Measurements from ENCODE around the gene LBH.

Gene LBH

GRCh38 chr2:30300456-30301221, 69.3 kb downstream of the LBH start:
- DNase-seq (ENCODE audit: low read depth in 2 of 3, low spot score in 2 of 3): no peak

- no peak for DNase-seq (ENCODE audit: low read depth in 2 of 3, low spot score in 2 of 3)
These were observed 70.2 kb downstream of the LBH start for GRCh38 chr2:30301551-30301950.

DNA sequence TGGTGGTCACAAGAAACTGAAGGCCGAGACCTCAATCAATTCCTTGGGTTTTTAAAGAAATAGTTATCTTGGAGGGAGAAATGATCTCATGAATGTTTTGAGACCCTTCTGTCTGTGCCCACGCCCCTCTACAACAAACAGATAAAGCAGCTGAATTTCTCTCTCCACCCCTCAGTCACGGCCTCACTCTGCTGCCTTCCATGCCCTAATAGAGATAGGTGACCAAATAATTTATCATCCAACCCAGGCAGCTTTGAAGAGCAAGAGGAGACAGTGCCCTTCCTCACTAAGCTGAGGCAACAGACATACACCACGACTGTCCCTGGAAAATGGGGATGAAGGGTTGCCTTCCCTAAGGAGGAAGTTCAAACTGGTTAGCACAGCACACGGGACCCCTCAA, 71.2 kb downstream of the LBH start:
- no peak for DNase-seq (ENCODE audit: low read depth in 2 of 3, low spot score in 2 of 3)

DNA sequence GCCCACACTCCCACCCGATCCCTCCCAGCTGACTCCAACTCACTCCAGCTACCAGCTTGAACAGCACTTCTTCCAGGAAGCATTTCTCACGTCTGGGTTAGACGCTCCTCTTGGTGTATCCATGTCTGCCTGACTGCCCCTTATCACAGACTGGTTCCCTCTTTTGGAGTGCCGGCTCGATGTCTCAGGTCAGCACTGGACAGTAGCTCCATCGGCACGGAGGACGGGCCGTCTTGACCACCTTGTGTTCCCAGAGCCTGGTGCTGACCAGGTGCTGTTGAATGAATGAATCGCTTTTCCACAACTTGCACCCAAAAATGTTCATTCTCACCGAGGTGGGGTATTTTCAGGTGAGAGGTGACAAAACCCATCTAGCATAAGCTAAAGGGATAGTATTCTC, 71.8 kb downstream of the LBH start:
- no peak for DNase-seq (ENCODE audit: low read depth in 2 of 3, low spot score in 2 of 3)

GRCh38 chr2:30305235-30305634, 73.9 kb downstream of the LBH start:
- no peak for DNase-seq (ENCODE audit: low read depth in 2 of 3, low spot score in 2 of 3)

GRCh38 chr2:30306522-30306921, 75.2 kb downstream of the LBH start:
- DNase-seq (ENCODE audit: low read depth in 2 of 3, low spot score in 2 of 3): no peak

DNA sequence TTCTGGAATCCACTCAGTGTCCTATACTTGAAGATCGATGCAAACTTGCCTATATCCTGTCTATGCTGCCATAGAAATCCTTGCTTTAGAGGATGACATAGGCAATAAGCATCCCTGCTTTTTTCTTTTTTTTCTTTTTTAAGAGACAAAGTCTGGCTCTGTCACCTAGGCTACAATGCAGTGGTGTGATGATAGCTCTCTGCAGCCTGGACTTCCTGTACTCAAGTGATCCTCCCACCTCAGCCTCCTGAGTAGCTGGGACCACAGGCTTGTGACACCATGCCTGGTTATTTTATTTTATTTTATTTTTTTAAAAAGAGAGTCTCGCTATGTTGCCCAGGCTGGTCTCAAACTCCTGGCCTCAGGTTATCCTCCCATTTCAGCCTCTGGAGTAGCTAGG, 76.9 kb downstream of the LBH start:
- no peak for DNase-seq (ENCODE audit: low read depth in 2 of 3, low spot score in 2 of 3)

All from activated CD8-positive, alpha-beta memory T cell treated with anti-CD3 and anti-CD28 coated beads for 48 hours (primary cell).